NB4 (cell line): Measurements from ENCODE around the gene OR6B3.

Experiments
- DNase-seq: peaks from one replicate; pipeline ENCODE4 v3.0.0; 2010; ENCODE audit warnings: low read depth
- H3K4me3 ChIP-seq: one replicate; pipeline ENCODE4 v1.5.1; 2011; ENCODE audit warnings: mild to moderate bottlenecking, low read depth, low read length, moderate library complexity
- MYC ChIP-seq: IDR thresholded peaks from 2 replicates; pipeline ENCODE4 v1.6.1; 2011; ENCODE audit warnings: low read depth, low read length
- POLR2A ChIP-seq: IDR thresholded peaks from 2 replicates; pipeline ENCODE4 v1.6.1; 2011; ENCODE audit warnings: mild to moderate bottlenecking; ENCODE audit not compliant: insufficient read length; ENCODE audit errors: extremely low read depth
- TF ChIP-seq, protein P1 (sequence below): IDR thresholded peaks from one replicate; pipeline ENCODE4 v1.5.1; 2012; ENCODE audit warnings: low read depth, low read length
- TF ChIP-seq, protein P2 (sequence below): IDR thresholded peaks from 2 replicates; pipeline ENCODE4 v1.6.1; 2011; ENCODE audit warnings: low read depth, low read length

OR6B3 gene

DNA sequence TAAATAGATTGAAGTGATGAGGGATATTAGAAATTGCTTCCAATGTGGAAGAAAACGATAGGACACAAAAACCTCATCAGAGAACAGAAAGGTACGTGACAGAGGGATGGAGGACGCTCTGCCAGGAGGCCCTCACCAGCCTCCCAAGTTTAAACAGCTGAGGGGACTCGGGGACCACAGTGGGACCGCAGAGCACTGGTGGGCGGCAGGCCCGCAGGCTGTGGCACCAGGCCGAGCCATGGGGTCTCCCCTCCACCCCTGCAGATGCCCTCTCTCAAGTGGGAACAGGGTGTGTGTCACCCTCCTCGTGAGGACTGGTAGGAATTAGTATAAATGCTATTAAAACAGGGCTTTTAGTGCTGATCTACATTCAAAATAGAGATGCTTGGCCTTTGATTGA, 39.0 kb downstream of the OR6B3 start:
- no peak for DNase-seq
- H3K4me3 ChIP-seq: no peak overlapping the region
- TF ChIP-seq, protein P1, sequence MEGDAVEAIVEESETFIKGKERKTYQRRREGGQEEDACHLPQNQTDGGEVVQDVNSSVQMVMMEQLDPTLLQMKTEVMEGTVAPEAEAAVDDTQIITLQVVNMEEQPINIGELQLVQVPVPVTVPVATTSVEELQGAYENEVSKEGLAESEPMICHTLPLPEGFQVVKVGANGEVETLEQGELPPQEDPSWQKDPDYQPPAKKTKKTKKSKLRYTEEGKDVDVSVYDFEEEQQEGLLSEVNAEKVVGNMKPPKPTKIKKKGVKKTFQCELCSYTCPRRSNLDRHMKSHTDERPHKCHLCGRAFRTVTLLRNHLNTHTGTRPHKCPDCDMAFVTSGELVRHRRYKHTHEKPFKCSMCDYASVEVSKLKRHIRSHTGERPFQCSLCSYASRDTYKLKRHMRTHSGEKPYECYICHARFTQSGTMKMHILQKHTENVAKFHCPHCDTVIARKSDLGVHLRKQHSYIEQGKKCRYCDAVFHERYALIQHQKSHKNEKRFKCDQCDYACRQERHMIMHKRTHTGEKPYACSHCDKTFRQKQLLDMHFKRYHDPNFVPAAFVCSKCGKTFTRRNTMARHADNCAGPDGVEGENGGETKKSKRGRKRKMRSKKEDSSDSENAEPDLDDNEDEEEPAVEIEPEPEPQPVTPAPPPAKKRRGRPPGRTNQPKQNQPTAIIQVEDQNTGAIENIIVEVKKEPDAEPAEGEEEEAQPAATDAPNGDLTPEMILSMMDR: no peak
- TF ChIP-seq POLR2A (no peak), MYC (no peak)

DNA sequence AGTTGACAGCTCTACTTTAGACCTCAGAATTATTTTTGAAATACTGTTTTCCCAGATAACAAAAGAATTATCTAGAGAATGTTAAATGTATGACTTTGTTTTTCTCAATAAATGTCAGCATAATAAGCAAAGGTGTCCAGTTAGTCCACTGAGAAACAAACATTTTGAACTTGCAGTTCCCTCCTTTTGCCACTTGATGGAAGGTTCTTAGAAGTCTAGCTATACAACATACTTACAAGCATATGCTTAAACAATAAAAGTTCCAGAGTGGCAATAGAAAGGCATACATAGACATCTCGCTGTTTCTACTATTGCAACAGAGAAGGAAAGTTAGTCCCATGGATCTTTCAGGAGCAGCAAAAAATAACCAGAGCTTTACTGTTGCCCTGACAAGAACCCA, 40.0 kb downstream of the OR6B3 start:
- DNase-seq: peak; percentile 26
- TF ChIP-seq POLR2A: no peak
- TF ChIP-seq, protein P2, sequence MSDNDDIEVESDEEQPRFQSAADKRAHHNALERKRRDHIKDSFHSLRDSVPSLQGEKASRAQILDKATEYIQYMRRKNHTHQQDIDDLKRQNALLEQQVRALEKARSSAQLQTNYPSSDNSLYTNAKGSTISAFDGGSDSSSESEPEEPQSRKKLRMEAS: no peak
- TF ChIP-seq, protein P1: peak; percentile 13
- H3K4me3 ChIP-seq: no peak overlapping the region

DNA sequence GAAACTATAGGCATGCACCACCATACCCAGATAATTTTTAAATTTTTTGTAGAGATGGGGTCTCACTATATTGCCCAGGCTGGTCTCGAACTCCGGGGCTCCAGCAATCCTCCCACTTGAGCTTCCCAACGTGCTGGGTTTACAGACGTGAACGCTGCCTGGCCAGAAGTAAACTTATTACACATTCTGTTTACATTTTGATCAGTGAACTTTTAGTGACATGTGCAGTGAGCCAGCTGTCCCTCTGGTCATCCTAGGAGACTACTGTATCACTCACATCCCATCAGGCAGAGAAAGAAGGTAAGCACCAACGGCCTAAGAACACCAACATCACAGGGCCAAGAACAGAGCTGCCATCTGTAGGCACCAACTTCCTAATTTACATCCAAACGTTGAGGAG, 50.3 kb downstream of the OR6B3 start:
- no peak overlapping the region for H3K4me3 ChIP-seq
- DNase-seq: no peak
- TF ChIP-seq POLR2A (no peak), MYC (no peak)

DNA sequence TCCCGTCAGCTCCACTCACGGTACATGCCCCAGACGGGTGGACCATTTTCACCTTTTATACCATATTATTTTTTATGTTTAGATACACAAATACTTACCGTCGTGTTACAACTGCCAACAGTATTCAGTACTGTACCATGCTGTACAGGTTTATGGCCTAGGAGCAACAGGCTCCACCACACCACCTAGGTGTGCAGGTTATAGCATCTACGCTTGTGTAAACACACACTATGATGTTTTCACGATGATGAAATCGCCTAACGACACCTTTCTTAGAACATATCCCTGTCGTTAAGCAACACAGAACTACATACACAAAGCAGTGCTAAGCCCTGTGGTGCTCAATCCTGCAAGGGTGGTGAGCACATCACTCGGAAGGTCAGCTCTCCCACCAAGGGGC, 52.6 kb downstream of the OR6B3 start:
- no peak overlapping the region for H3K4me3 ChIP-seq
- DNase-seq: no peak
- TF ChIP-seq, protein P2: no peak
- no peak for TF ChIP-seq POLR2A
- TF ChIP-seq, protein P1: no peak

DNA sequence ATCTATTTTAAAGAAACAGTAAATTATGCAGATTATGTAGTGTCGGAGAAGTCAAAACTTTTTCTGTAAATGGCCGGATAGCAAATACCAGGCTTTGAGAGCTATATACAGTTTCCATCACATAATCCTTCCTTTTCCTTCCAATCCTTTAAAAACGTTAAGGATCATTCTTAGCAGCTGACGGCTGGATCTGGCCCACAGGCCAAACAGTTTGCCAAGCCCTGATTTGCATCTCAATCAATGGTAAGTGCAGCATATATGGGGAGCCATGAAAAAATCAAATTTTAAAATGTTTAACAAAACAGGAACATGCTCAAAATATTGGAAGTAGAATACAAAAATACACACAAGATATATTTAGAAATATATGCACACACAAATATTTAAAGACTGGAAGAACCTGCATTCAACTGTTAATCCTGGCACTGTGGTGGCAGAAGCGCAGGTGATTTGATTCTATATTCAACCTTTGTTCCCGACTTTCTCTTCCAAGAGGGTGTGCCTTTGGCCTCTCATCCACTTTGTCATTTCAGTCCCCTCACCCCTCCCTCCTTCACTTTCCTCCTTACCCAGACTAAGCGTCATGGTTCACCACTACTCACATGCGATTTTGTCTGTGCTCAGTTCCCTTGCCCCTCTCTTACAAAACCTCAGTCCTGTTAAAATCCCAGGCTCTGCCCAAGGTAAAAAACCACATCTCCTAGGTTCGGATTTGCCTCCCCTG, 55.5 kb downstream of the OR6B3 start:
- DNase-seq: no peak

More for the DNA sequence above, 55.5 kb downstream of the OR6B3 start:
- no peak for TF ChIP-seq MYC
- TF ChIP-seq, protein P2: no peak
- H3K4me3 ChIP-seq: no peak overlapping the region
